Mesenchymal stem cell (in vitro differentiated cells and primary cell): ENCODE data around the gene MYLIP.

Experiments
- DNase-seq: peaks from one replicate; pipeline ENCODE4 v3.0.0-alpha.2; 2013
- H2AFZ ChIP-seq: one replicate; pipeline ENCODE4 v1.6.1; 2013; ENCODE audit warnings: low read depth, mild to moderate bottlenecking, control low read depth, inconsistent platforms, low read length, moderate library complexity
- H2AK5ac ChIP-seq: 2 replicates; pipeline ENCODE4 v1.6.1; 2013; ENCODE audit warnings: low read length, moderate library complexity, mild to moderate bottlenecking, inconsistent platforms; ENCODE audit not compliant: severe bottlenecking
- H2BK120ac ChIP-seq: one replicate; pipeline ENCODE4 v1.6.1; 2013; ENCODE audit warnings: low read depth, mild to moderate bottlenecking, inconsistent platforms, low read length, moderate library complexity
- H2BK12ac ChIP-seq, 2 experiments: one replicate each; pipeline ENCODE4 v1.6.1; 2013; ENCODE audit warnings: inconsistent platforms in 2 of 2, low read length in 2 of 2, mild to moderate bottlenecking in 2 of 2, moderate library complexity in 2 of 2, control low read depth in 1 of 2
- H2BK15ac ChIP-seq: one replicate; pipeline ENCODE4 v1.6.1; 2013; ENCODE audit warnings: mild to moderate bottlenecking, low read depth, inconsistent platforms; ENCODE audit not compliant: poor library complexity, severe bottlenecking
- H2BK5ac ChIP-seq: 2 replicates; pipeline ENCODE4 v1.6.1; 2013; ENCODE audit warnings: low read depth, mild to moderate bottlenecking, low read length, control low read depth, inconsistent platforms; ENCODE audit not compliant: poor library complexity, severe bottlenecking
- H3K14ac ChIP-seq, 2 experiments: one replicate each; pipeline ENCODE4 v1.6.1; 2013; ENCODE audit warnings: inconsistent platforms in 2 of 2, low read length in 2 of 2, control low read depth in 1 of 2, mild to moderate bottlenecking in 1 of 2, moderate library complexity in 1 of 2
- H3K18ac ChIP-seq, 2 experiments: one replicate each; pipeline ENCODE4 v1.6.1; 2013; ENCODE audit warnings: inconsistent platforms in 2 of 2, low read length in 2 of 2, control low read depth in 1 of 2, low read depth in 1 of 2, mild to moderate bottlenecking in 1 of 2
- H3K23ac ChIP-seq, 2 experiments: one replicate each; pipeline ENCODE4 v1.6.1; 2013; ENCODE audit warnings: inconsistent platforms in 2 of 2, low read length in 2 of 2, mild to moderate bottlenecking in 2 of 2, moderate library complexity in 2 of 2, control low read depth in 1 of 2
- H3K27ac ChIP-seq: 2 replicates; pipeline ENCODE4 v1.5.1; 2013; ENCODE audit warnings: mild to moderate bottlenecking, moderate library complexity, low read length, control low read depth, inconsistent platforms; ENCODE audit not compliant: poor library complexity, severe bottlenecking
- H3K27me3 ChIP-seq, 2 experiments: 2 replicates each; pipeline versions ENCODE4 v1.6.1 to v1.7.0; 2013; ENCODE audit warnings: low read length in 2 of 2, mild to moderate bottlenecking in 2 of 2, moderate library complexity in 2 of 2, control low read depth in 1 of 2, inconsistent platforms in 1 of 2; ENCODE audit not compliant: control insufficient read depth in 1 of 2, insufficient read depth in 1 of 2
- H3K36me3 ChIP-seq, 2 experiments: 2 replicates each; pipeline versions ENCODE4 v1.6.1 to v1.7.0; 2013; ENCODE audit warnings: low read length in 2 of 2, control low read depth in 1 of 2, inconsistent platforms in 1 of 2, low read depth in 1 of 2, mild to moderate bottlenecking in 1 of 2; ENCODE audit not compliant: insufficient read depth in 2 of 2, control insufficient read depth in 1 of 2
- H3K4ac ChIP-seq, 2 experiments: one replicate each; pipeline ENCODE4 v1.6.1; 2013; ENCODE audit warnings: inconsistent platforms in 2 of 2, low read length in 2 of 2, mild to moderate bottlenecking in 2 of 2, moderate library complexity in 2 of 2, control low read depth in 1 of 2, low read depth in 1 of 2
- H3K4me1 ChIP-seq: 2 replicates; pipeline ENCODE4 v1.6.1; 2013; ENCODE audit warnings: low read depth, low read length, control low read depth; ENCODE audit not compliant: control insufficient read depth, insufficient read depth
- H3K4me2 ChIP-seq: 2 replicates; pipeline ENCODE4 v1.6.1; 2013; ENCODE audit warnings: low read length, mild to moderate bottlenecking, inconsistent platforms; ENCODE audit not compliant: poor library complexity, severe bottlenecking
- H3K4me3 ChIP-seq, 2 experiments: 2 replicates each; pipeline versions ENCODE4 v1.5.1 to v1.7.0; 2013; ENCODE audit warnings: low read length in 2 of 2, mild to moderate bottlenecking in 2 of 2, control low read depth in 1 of 2, low read depth in 1 of 2; ENCODE audit not compliant: insufficient read depth in 1 of 2
- H3K79me1 ChIP-seq: replicated peaks from 2 replicates; pipeline ENCODE4 v1.6.1; 2013; ENCODE audit warnings: mild to moderate bottlenecking, control low read depth, low read length, inconsistent platforms; ENCODE audit not compliant: poor library complexity, severe bottlenecking
- H3K9ac ChIP-seq: 2 replicates; pipeline ENCODE4 v1.7.0; 2013; ENCODE audit warnings: mild to moderate bottlenecking, low read length, moderate library complexity
- H3K9me3 ChIP-seq: 2 replicates; pipeline ENCODE4 v1.7.0; 2013; ENCODE audit warnings: mild to moderate bottlenecking, low read length; ENCODE audit not compliant: control insufficient read depth
- H4K8ac ChIP-seq: one replicate; pipeline ENCODE4 v1.6.1; 2013; ENCODE audit warnings: inconsistent platforms, mild to moderate bottlenecking, low read length, moderate library complexity
- H4K91ac ChIP-seq: one replicate; pipeline ENCODE4 v1.6.1; 2013; ENCODE audit warnings: mild to moderate bottlenecking, low read length, inconsistent platforms
- WGBS: methylation state at CpG from one replicate; pipeline ENCODE4 v1.1.7; 2013; ENCODE audit warnings: mixed read lengths; 5-methylcytosine and 5-hydroxymethylcytosine counted together

Gene MYLIP

DNA sequence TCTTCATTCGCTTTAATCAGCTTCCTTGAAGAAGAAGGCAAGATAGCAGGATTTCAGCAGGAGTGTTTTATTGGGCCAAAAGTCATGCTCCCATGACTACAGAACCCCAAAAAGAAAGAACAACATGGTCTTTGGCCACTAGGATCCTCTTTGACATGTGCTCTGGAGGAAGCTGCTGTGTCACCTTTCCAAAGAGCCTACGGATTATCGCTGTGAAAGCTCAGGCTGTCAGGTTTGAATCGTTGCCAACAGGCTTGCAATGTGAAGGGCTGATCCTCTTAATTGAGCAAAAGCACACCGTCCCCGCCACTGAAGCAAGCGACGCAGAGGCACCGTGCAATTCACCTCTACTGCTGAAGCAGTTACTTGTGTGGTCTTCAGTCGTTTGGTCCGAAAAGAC, 29.0 kb downstream of the MYLIP start:
- Histone ChIP-seq H4K8ac (no peak overlapping the region), H2BK5ac (no peak overlapping the region), H4K91ac (no peak overlapping the region), H3K4me1 (peaks cover 3% of the 10 kb centered on the region), H3K4ac (no peak overlapping the region), H3K9ac (no peak overlapping the region), H3K27me3 (no peaks in the 10 kb centered on the region), H3K14ac (no peak overlapping the region), H2BK120ac (no peak overlapping the region), H2BK15ac (no peak overlapping the region), H3K9me3 (no peaks in the 10 kb centered on the region), H2BK12ac (no peak overlapping the region), H3K27ac (no peak overlapping the region), H3K18ac (no peak overlapping the region), H2AFZ (no peak overlapping the region), H3K36me3 (peaks cover 0 to 8% of the 10 kb centered on the region in 2 experiments), H3K23ac (no peak overlapping the region), H3K4me2 (no peak overlapping the region), H3K79me1 (no peaks in the 10 kb centered on the region), H2AK5ac (no peak overlapping the region), H3K4me3 (no peak overlapping the region)
- 95% methylated on average over 11 of the region's 11 CpGs for WGBS
- no peak for DNase-seq

GRCh38 chr6:16158943-16159557, 30.2 kb downstream of the MYLIP start:
- Histone ChIP-seq H3K9ac (no peak overlapping the region), H3K9me3 (no peaks in the 10 kb centered on the region), H3K4me3 (no peak overlapping the region), H2AFZ (no peak overlapping the region), H3K4me1 (peaks cover 3% of the 10 kb centered on the region), H4K8ac (no peak overlapping the region), H3K79me1 (no peaks in the 10 kb centered on the region), H3K18ac (no peak overlapping the region), H3K23ac (no peak overlapping the region), H2BK5ac (no peak overlapping the region), H3K4me2 (no peak overlapping the region), H2AK5ac (no peak overlapping the region), H3K14ac (no peak overlapping the region), H3K27me3 (no peaks in the 10 kb centered on the region), H3K36me3 (peaks cover 0 to 8% of the 10 kb centered on the region in 2 experiments), H3K4ac (no peak overlapping the region), H2BK12ac (no peak overlapping the region), H3K27ac (no peak overlapping the region), H2BK120ac (no peak overlapping the region), H4K91ac (no peak overlapping the region), H2BK15ac (no peak overlapping the region)
- 88% methylated on average over 5 of the region's 7 CpGs for WGBS
- DNase-seq = no peak

DNA sequence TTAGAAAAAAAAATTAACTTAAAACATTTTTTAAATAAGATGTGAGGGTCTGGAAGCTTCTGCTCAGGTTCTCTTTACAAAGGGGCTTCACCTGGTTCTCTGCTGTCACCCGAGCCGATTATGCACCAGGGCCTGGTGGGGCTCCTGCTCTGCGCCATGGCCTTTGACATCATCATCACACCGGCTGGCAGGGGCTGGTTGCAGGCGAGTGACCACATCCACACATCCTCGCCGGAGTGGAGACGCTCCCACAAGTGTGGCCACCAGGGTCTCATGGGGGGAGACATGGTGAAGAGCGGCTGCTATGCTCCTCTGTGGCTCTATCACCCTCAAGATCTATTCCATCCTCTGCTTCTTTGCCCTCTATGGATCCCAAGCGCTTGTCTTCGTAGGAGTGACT, 31.9 kb downstream of the MYLIP start:
- Histone ChIP-seq H3K4me2 (no peak overlapping the region), H3K23ac (no peak overlapping the region), H3K14ac (no peak overlapping the region), H2BK15ac (no peak overlapping the region), H3K9me3 (no peaks in the 10 kb centered on the region), H2BK120ac (no peak overlapping the region), H3K18ac (no peak overlapping the region), H3K79me1 (no peaks in the 10 kb centered on the region), H4K8ac (no peak overlapping the region), H3K36me3 (no peaks in the 10 kb centered on the region), H2AK5ac (no peak overlapping the region), H2AFZ (no peak overlapping the region), H3K9ac (no peak overlapping the region), H3K4me1 (peaks cover 2% of the 10 kb centered on the region), H3K27me3 (peaks cover 0 to 4% of the 10 kb centered on the region in 2 experiments), H3K4me3 (no peak overlapping the region), H3K4ac (no peak overlapping the region), H2BK12ac (no peak overlapping the region), H3K27ac (no peak overlapping the region), H2BK5ac (no peak overlapping the region), H4K91ac (no peak overlapping the region)
- 99% methylated on average over 11 of the region's 11 CpGs for whole genome bisulfite sequencing
- DNase-seq = no peak

DNA sequence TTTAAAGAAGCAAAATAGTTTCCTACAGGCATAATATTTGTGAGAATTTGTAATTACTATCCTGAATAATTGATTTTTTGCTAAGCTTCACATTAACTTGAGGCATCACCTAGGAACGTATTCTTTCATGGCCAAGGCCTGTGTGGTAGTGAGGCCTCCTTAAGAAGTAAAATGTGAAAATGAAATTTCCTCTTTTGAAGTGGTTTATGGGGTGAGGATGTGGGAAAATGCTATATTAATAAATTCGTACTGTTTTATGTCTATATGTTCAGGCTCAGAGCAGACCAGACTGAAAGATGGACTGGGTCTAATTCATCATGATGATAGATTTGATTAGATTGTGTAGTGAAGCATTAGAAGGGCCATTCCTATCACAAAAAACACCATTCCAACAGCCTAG, 33.1 kb downstream of the MYLIP start:
- H4K91ac ChIP-seq = no peak overlapping the region
- no peak overlapping the region for H3K4me3 ChIP-seq
- H3K36me3 ChIP-seq = no peaks in the 10 kb centered on the region
- H3K9ac ChIP-seq = no peak overlapping the region
- no peak overlapping the region for H3K23ac ChIP-seq
- no peak overlapping the region for H4K8ac ChIP-seq
- H3K27me3 ChIP-seq = peaks cover 0 to 5% of the 10 kb centered on the region in 2 experiments
- H3K4me1 ChIP-seq = peaks cover 2% of the 10 kb centered on the region
- DNase-seq = no peak
- H2AK5ac ChIP-seq = no peak overlapping the region
- H3K79me1 ChIP-seq = no peaks in the 10 kb centered on the region
- no peaks in the 10 kb centered on the region for H3K9me3 ChIP-seq
- no peak overlapping the region for H3K18ac ChIP-seq
- H2AFZ ChIP-seq = no peak overlapping the region
- H2BK120ac ChIP-seq = no peak overlapping the region
- H3K27ac ChIP-seq = no peak overlapping the region
- no peak overlapping the region for H3K4me2 ChIP-seq
- no peak overlapping the region for H3K4ac ChIP-seq
- no peak overlapping the region for H2BK5ac ChIP-seq
- H2BK12ac ChIP-seq = no peak overlapping the region
- WGBS = 100% methylated on average over 2 of the region's 2 CpGs
- no peak overlapping the region for H3K14ac ChIP-seq
- no peak overlapping the region for H2BK15ac ChIP-seq
